BE2C (cell line): ENCODE data around the gene TUBAL3.

ENCODE experiments used
- DNase-seq: peaks from one replicate; pipeline ENCODE4 v3.0.0-alpha.2; 2020
- H3K27me3 ChIP-seq: fragments of 250-450 bp; sonication (Bioruptor Pico); 2 replicates; pipeline ENCODE4 v1.5.1; 2020; ENCODE audit warnings: mild to moderate bottlenecking
- H3K36me3 ChIP-seq: fragments of 250-450 bp; sonication (Bioruptor Pico); 2 replicates; pipeline ENCODE4 v1.5.1; 2020; ENCODE audit warnings: mild to moderate bottlenecking
- H3K4me1 ChIP-seq: fragments of 250-450 bp; sonication (Bioruptor Pico); 2 replicates; pipeline ENCODE4 v1.5.1; 2020
- H3K4me3 ChIP-seq: 2 replicates; pipeline ENCODE4 v1.5.1; 2011; ENCODE audit warnings: low read depth, low read length
- H3K9me3 ChIP-seq: fragments of 250-450 bp; sonication (Bioruptor Pico); 2 replicates; pipeline ENCODE4 v1.5.1; 2020
- CTCF ChIP-seq: IDR thresholded peaks from 2 replicates; pipeline ENCODE4 v1.5.1; 2012; ENCODE audit warnings: mild to moderate bottlenecking, low read depth, low read length

TUBAL3 gene

DNA sequence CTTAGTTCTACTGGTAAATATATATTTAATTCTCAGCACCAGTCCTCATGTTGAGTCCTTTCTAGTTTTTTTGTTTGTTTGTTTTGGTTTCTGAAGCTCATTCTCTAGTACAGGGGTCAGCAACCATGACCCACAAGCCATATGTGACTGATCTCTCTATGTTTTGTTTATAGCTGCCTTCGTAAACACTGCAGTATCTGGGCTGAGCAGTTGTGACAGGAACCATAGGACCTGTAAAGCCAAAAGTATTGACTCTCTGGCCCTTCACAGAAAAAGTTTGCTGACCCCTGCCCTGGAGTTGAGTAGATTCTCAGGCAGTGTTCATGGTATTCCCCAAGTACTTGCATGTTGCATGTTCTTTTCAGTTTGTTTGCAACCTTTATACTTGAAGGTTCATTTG lies 28.6 kb upstream of the TUBAL3 start:
- Histone ChIP-seq H3K36me3 (peaks cover 13% of the 10 kb centered on the region), H3K27me3 (no peaks in the 10 kb centered on the region), H3K4me1 (0 out of 2 replicates have a peak, but pooled peaks cover 2% of the 10 kb centered on the region), H3K4me3 (no peak overlapping the region), H3K9me3 (no peaks in the 10 kb centered on the region)
- TF ChIP-seq CTCF: no peak
- no peak for DNase-seq

- Histone ChIP-seq H3K4me1 (0 out of 2 replicates have a peak, but pooled peaks cover 2% of the 10 kb centered on the region), H3K27me3 (no peaks in the 10 kb centered on the region), H3K9me3 (no peaks in the 10 kb centered on the region), H3K36me3 (peaks cover 17% of the 10 kb centered on the region), H3K4me3 (no peak overlapping the region)
- no peak for TF ChIP-seq CTCF
- no peak for DNase-seq
Measured at GRCh38 chr10:5428133-5428532, 23.5 kb upstream of the TUBAL3 start.

GRCh38 chr10:5424751-5425150 lies 20.1 kb upstream of the TUBAL3 start:
- H3K36me3 ChIP-seq: peaks cover 4% of the 10 kb centered on the region; the same call in 1 of the 2 replicates
- no peak for DNase-seq
- no peaks in the 10 kb centered on the region for H3K27me3 ChIP-seq
- no peak overlapping the region for H3K4me3 ChIP-seq
- H3K9me3 ChIP-seq: no peaks in the 10 kb centered on the region
- no peak for TF ChIP-seq CTCF
- H3K4me1 ChIP-seq: no peaks in the 10 kb centered on the region

DNA sequence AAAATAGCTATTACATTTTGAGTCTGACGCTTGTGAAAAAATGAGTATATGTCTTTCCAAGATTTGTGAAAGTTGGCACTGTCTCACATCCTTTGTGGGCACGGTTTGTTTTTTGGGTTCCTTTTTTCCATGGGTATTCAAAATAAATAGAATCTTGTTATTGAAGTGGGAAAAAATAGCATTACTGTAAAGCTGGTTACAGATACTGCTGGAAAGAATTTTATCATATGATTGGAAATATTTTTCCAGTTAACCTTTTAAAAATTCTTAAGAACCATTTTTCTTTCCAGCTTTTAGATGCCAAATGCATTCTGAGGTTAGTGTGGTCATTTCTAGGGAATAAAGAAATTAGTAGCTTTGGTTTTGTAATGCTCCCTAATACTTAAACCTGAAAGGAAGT lies 19.1 kb upstream of the TUBAL3 start:
- H3K27me3 ChIP-seq: no peaks in the 10 kb centered on the region
- peaks cover 4% of the 10 kb centered on the region; the same call in 1 of the 2 replicates for H3K36me3 ChIP-seq
- no peak for DNase-seq
- H3K4me3 ChIP-seq: no peak overlapping the region
- H3K4me1 ChIP-seq: no peaks in the 10 kb centered on the region
- no peak for TF ChIP-seq CTCF
- H3K9me3 ChIP-seq: no peaks in the 10 kb centered on the region

- H3K27me3 ChIP-seq: no peaks in the 10 kb centered on the region
- H3K4me3 ChIP-seq: no peak overlapping the region
- peaks cover 6% of the 10 kb centered on the region; the same call in 1 of the 2 replicates for H3K36me3 ChIP-seq
- no peaks in the 10 kb centered on the region for H3K4me1 ChIP-seq
- no peak for DNase-seq
- no peaks in the 10 kb centered on the region for H3K9me3 ChIP-seq
- no peak for TF ChIP-seq CTCF
Measured at GRCh38 chr10:5419466-5420094, 15.0 kb upstream of the TUBAL3 start.

DNA sequence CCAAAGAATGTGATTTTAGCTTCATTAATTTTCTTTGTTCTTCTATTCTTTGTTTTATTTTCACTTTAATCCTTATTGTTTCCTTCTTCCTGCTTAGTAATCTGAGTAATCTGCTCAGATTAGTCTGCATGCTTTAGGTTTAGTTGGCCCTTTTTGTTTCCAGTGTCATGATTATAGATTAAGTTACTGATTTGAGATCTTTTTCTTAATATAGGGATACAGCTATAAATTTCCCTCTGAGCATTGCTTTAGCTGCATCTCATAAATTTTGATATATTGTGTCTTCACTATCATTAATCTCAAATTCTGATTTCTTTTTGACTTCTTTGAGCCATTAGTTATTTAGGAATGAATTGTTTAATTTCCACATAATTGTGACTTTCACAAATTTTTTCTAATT lies 14.0 kb upstream of the TUBAL3 start:
- Histone ChIP-seq H3K4me1 (no peaks in the 10 kb centered on the region), H3K9me3 (no peaks in the 10 kb centered on the region), H3K36me3 (peaks cover 6% of the 10 kb centered on the region; the same call in 1 of the 2 replicates), H3K27me3 (no peaks in the 10 kb centered on the region), H3K4me3 (no peak overlapping the region)
- DNase-seq: no peak
- TF ChIP-seq CTCF: no peak
